GM19238 (cell line): ENCODE data around the gene CRYBA2.

Experiments used
- DNase-seq: peaks from one replicate; pipeline ENCODE4 v3.0.0; 2011; ENCODE audit warnings: low spot score; ENCODE audit not compliant: insufficient read length

The CRYBA2 gene

GRCh38 chr2:219023045-219023605 is 29.9 kb upstream of the CRYBA2 start:
- DNase-seq, result no peak

GRCh38 chr2:219022616-219023015 is 29.4 kb upstream of the CRYBA2 start:
- no peak for DNase-seq

- no peak for DNase-seq
Measured at GRCh38 chr2:219022041-219022440, 28.8 kb upstream of the CRYBA2 start.

- DNase-seq, result no peak
Measured at GRCh38 chr2:219021591-219021990, 28.4 kb upstream of the CRYBA2 start.

- DNase-seq, result no peak
Measured at GRCh38 chr2:219020604-219021365, 27.6 kb upstream of the CRYBA2 start.

- DNase-seq, result no peak
Measured at GRCh38 chr2:219019436-219019835, 26.2 kb upstream of the CRYBA2 start.

GRCh38 chr2:219018726-219019125 is 25.5 kb upstream of the CRYBA2 start:
- DNase-seq, result no peak

GRCh38 chr2:219018286-219018685 is 25.1 kb upstream of the CRYBA2 start:
- DNase-seq, result no peak

- no peak for DNase-seq
Measured at GRCh38 chr2:219017201-219017931, 24.1 kb upstream of the CRYBA2 start.

GRCh38 chr2:219016721-219017120 is 23.5 kb upstream of the CRYBA2 start:
- no peak for DNase-seq

GRCh38 chr2:219010873-219011272 is 17.7 kb upstream of the CRYBA2 start:
- DNase-seq, result no peak

GRCh38 chr2:219010162-219010756 is 17.0 kb upstream of the CRYBA2 start:
- DNase-seq, result no peak

- DNase-seq, result no peak
Measured at GRCh38 chr2:219009294-219009693, 16.1 kb upstream of the CRYBA2 start.

- DNase-seq, result no peak
Measured at GRCh38 chr2:219003979-219004378, 10.8 kb upstream of the CRYBA2 start.

GRCh38 chr2:219003267-219003634 is 10.0 kb upstream of the CRYBA2 start:
- DNase-seq, result no peak

GRCh38 chr2:219002395-219003266 is 9.4 kb upstream of the CRYBA2 start:
- DNase-seq, result no peak

- no peak for DNase-seq
Measured at GRCh38 chr2:219001577-219002394, 8.6 kb upstream of the CRYBA2 start.

GRCh38 chr2:219001100-219001576 is 7.9 kb upstream of the CRYBA2 start:
- DNase-seq, result no peak

- DNase-seq, result no peak
Measured at GRCh38 chr2:219000569-219000960, 7.3 kb upstream of the CRYBA2 start.

GRCh38 chr2:218999881-219000568 is 6.8 kb upstream of the CRYBA2 start:
- DNase-seq, result no peak
